Immature natural killer cell (primary cell): ENCODE data around the gene PNKD. TPM values are rescaled to one million over a fixed set of nuclear protein-coding genes. Genes with fewer than 3 reads are reported as not detected.

Experiments used
- DNase-seq, 3 donors: peaks; one replicate each; pipeline ENCODE4 v3.0.0; 2022; ENCODE audit warnings: mixed read lengths in 1 of 3
- H3K27ac Mint-ChIP-seq, 6 donors: one replicate each; pipeline ENCODE4 v1.8.0; 2020; ENCODE audit warnings: mixed read lengths in 6 of 6, mild to moderate bottlenecking in 5 of 6, inconsistent platforms in 4 of 6, moderate library complexity in 3 of 6
- H3K27me3 Mint-ChIP-seq, 3 donors: one replicate each; pipeline ENCODE4 v1.8.0; 2020 to 2021; ENCODE audit warnings: low read depth in 3 of 3, mild to moderate bottlenecking in 3 of 3, mixed read lengths in 3 of 3, moderate library complexity in 3 of 3, inconsistent platforms in 1 of 3
- H3K36me3 Mint-ChIP-seq, 3 donors: one replicate each; pipeline ENCODE4 v1.8.0; 2020; ENCODE audit warnings: mixed read lengths in 3 of 3, inconsistent platforms in 2 of 3, mild to moderate bottlenecking in 2 of 3
- H3K4me1 Mint-ChIP-seq, 2 donors: one replicate each; pipeline ENCODE4 v1.8.0; 2020; ENCODE audit warnings: inconsistent platforms in 2 of 2, mild to moderate bottlenecking in 2 of 2, mixed read lengths in 2 of 2, moderate library complexity in 1 of 2
- H3K4me3 Mint-ChIP-seq, 5 donors: one replicate each; pipeline ENCODE4 v1.8.0; 2020; ENCODE audit warnings: mild to moderate bottlenecking in 5 of 5, mixed read lengths in 5 of 5, inconsistent platforms in 3 of 5, moderate library complexity in 3 of 5
- H3K9me3 Mint-ChIP-seq, 6 donors: one replicate each; pipeline ENCODE4 v1.8.0; 2020; ENCODE audit warnings: mild to moderate bottlenecking in 6 of 6, mixed read lengths in 6 of 6, inconsistent platforms in 4 of 6, moderate library complexity in 3 of 6
- polyA plus RNA-seq, 3 donors: library from polyadenylated mRNA; unstranded; fragments of 300-500 nt; fragmentation: Illumina TruSeq; gene quantifications; one replicate each; pipeline ENCODE4 v1.2.3, GENCODE V29; 2021

The PNKD gene
- polyA plus RNA-seq, 3 donors from 2014 or later, result 96.3 to 145 (median 98.9) TPM

GRCh38 chr2:218282173-218282991 lies 12.1 kb downstream of the PNKD start:
- peaks cover 21 to 26% (median 26%) of the 10 kb centered on the region in 3 donors for H3K27me3 Mint-ChIP-seq
- H3K4me3 Mint-ChIP-seq, result peak overlapping the region in 1 of 5 donors; percentile 17
- peaks cover 3 to 27% (median 6%) of the 10 kb centered on the region in 3 donors for H3K36me3 Mint-ChIP-seq
- no peaks in the 10 kb centered on the region for H3K9me3 Mint-ChIP-seq
- peaks cover 43 to 55% of the 10 kb centered on the region in 2 donors for H3K4me1 Mint-ChIP-seq
- DNase-seq, result no peak
- peak overlapping the region; percentile 85 to 100 (median 100) for H3K27ac Mint-ChIP-seq

GRCh38 chr2:218284106-218284811 lies 13.9 kb downstream of the PNKD start:
- H3K4me3 Mint-ChIP-seq, result peak overlapping the region; percentile 79 to 92 (median 87)
- peak overlapping the region; percentile 99 to 100 (median 100) for H3K27ac Mint-ChIP-seq
- H3K9me3 Mint-ChIP-seq, result no peaks in the 10 kb centered on the region
- H3K36me3 Mint-ChIP-seq, result peaks cover 0 to 19% (median 3%) of the 10 kb centered on the region in 3 donors
- DNase-seq, result peak; percentile 76 to 79 (median 77)
- peaks cover 60 to 73% of the 10 kb centered on the region in 2 donors for H3K4me1 Mint-ChIP-seq
- H3K27me3 Mint-ChIP-seq, result peaks cover 21 to 26% (median 24%) of the 10 kb centered on the region in 3 donors

- DNase-seq, result peak; percentile 37 to 49 (median 39)
- H3K27ac Mint-ChIP-seq, result peak overlapping the region; percentile 99 to 100 (median 100)
- H3K9me3 Mint-ChIP-seq, result no peaks in the 10 kb centered on the region
- H3K27me3 Mint-ChIP-seq, result peaks cover 18 to 26% (median 24%) of the 10 kb centered on the region in 3 donors
- peaks cover 0 to 9% (median 3%) of the 10 kb centered on the region in 3 donors for H3K36me3 Mint-ChIP-seq
- peaks cover 73 to 81% of the 10 kb centered on the region in 2 donors for H3K4me1 Mint-ChIP-seq
- peak overlapping the region; percentile 85 to 92 (median 89) for H3K4me3 Mint-ChIP-seq
These were observed 15.3 kb downstream of the PNKD start for GRCh38 chr2:218285604-218286003.

- H3K27ac Mint-ChIP-seq, result peak overlapping the region; percentile 99 to 100 (median 100)
- H3K4me1 Mint-ChIP-seq, result peaks cover 85 to 90% of the 10 kb centered on the region in 2 donors
- peak; percentile 87 to 89 (median 87) for DNase-seq
- no peaks in the 10 kb centered on the region for H3K9me3 Mint-ChIP-seq
- peaks cover 17 to 25% (median 24%) of the 10 kb centered on the region in 3 donors for H3K27me3 Mint-ChIP-seq
- peak overlapping the region; percentile 85 to 92 (median 89) for H3K4me3 Mint-ChIP-seq
- peaks cover 0 to 6% (median 0%) of the 10 kb centered on the region in 3 donors for H3K36me3 Mint-ChIP-seq
These were observed 16.5 kb downstream of the PNKD start for GRCh38 chr2:218286570-218287459.

- no peaks in the 10 kb centered on the region for H3K9me3 Mint-ChIP-seq
- H3K4me1 Mint-ChIP-seq, result peaks cover 90 to 91% of the 10 kb centered on the region in 2 donors
- H3K27me3 Mint-ChIP-seq, result peaks cover 10 to 18% (median 11%) of the 10 kb centered on the region in 3 donors
- DNase-seq, result no peak
- H3K4me3 Mint-ChIP-seq, result peak overlapping the region; percentile 84 to 91 (median 89)
- peaks cover 0 to 6% (median 0%) of the 10 kb centered on the region in 3 donors for H3K36me3 Mint-ChIP-seq
- H3K27ac Mint-ChIP-seq, result peak overlapping the region; percentile 95 to 100 (median 98)
These were observed 19.5 kb downstream of the PNKD start for GRCh38 chr2:218289639-218290315.

- peak; percentile 23 to 36 (median 29) for DNase-seq
- H3K9me3 Mint-ChIP-seq, result no peaks in the 10 kb centered on the region
- H3K27me3 Mint-ChIP-seq, result peaks cover 6 to 12% (median 10%) of the 10 kb centered on the region in 3 donors
- peak overlapping the region; percentile 95 to 100 (median 98) for H3K27ac Mint-ChIP-seq
- H3K36me3 Mint-ChIP-seq, result peaks cover 0 to 3% (median 0%) of the 10 kb centered on the region in 3 donors
- H3K4me3 Mint-ChIP-seq, result peak overlapping the region; percentile 84 to 91 (median 89)
- peaks cover 82 to 83% of the 10 kb centered on the region in 2 donors for H3K4me1 Mint-ChIP-seq
These were observed 20.3 kb downstream of the PNKD start for GRCh38 chr2:218290316-218291261.

- H3K9me3 Mint-ChIP-seq, result no peaks in the 10 kb centered on the region
- H3K4me3 Mint-ChIP-seq, result peak overlapping the region; percentile 84 to 91 (median 89)
- H3K27ac Mint-ChIP-seq, result peak overlapping the region; percentile 95 to 100 (median 98)
- peaks cover 73 to 74% of the 10 kb centered on the region in 2 donors for H3K4me1 Mint-ChIP-seq
- no peaks in the 10 kb centered on the region for H3K36me3 Mint-ChIP-seq
- peak in 1 of 3 donors; percentile 15 for DNase-seq
- H3K27me3 Mint-ChIP-seq, result peaks cover 2 to 8% (median 6%) of the 10 kb centered on the region in 3 donors
These were observed 21.2 kb downstream of the PNKD start for GRCh38 chr2:218291318-218292047.

- H3K4me1 Mint-ChIP-seq, result peaks cover 64 to 66% of the 10 kb centered on the region in 2 donors
- peaks cover 0 to under 1% (median 0%) of the 10 kb centered on the region in 3 donors for H3K27me3 Mint-ChIP-seq
- no peaks in the 10 kb centered on the region for H3K36me3 Mint-ChIP-seq
- H3K4me3 Mint-ChIP-seq, result peak within 1 kb of the TSS; percentile 84 to 91 (median 89)
- H3K9me3 Mint-ChIP-seq, result no peaks in the 10 kb centered on the region
- H3K27ac Mint-ChIP-seq, result peak within 1 kb of the TSS; percentile 95 to 100 (median 98)
- peak; percentile 81 to 85 (median 81) for DNase-seq
These were observed 22.0 kb downstream of the PNKD start, which contains the start of gene TMBIM1 for GRCh38 chr2:218292048-218293014. TSS of gene TMBIM1 (minus strand) at chr2:218292503. CDS start at chr2:218282141, 10,362 bp downstream.

- H3K4me3 Mint-ChIP-seq, result peak overlapping the region in 4 of 5 donors; percentile 7 to 47 (median 32)
- H3K27me3 Mint-ChIP-seq, result no peaks in the 10 kb centered on the region
- H3K36me3 Mint-ChIP-seq, result no peaks in the 10 kb centered on the region
- H3K9me3 Mint-ChIP-seq, result no peaks in the 10 kb centered on the region
- peaks cover 50% of the 10 kb centered on the region in 2 donors for H3K4me1 Mint-ChIP-seq
- H3K27ac Mint-ChIP-seq, result peak overlapping the region; percentile 34 to 78 (median 40)
- DNase-seq, result no peak
These were observed 23.6 kb downstream of the PNKD start for GRCh38 chr2:218293715-218294429.
